NCI-H1048 (cell line): ENCODE results near the gene KCTD10.
"Not testable (repeated sequence)": the region's sequence is repeated elsewhere in the genome, so short reads cannot be mapped to it uniquely, and the experiment has no call there.

ENCODE experiments used
- DNase-seq: peaks from one replicate; lab custom pipeline; 2025; lab: John Stamatoyannopoulos, UW

KCTD10 gene

DNA sequence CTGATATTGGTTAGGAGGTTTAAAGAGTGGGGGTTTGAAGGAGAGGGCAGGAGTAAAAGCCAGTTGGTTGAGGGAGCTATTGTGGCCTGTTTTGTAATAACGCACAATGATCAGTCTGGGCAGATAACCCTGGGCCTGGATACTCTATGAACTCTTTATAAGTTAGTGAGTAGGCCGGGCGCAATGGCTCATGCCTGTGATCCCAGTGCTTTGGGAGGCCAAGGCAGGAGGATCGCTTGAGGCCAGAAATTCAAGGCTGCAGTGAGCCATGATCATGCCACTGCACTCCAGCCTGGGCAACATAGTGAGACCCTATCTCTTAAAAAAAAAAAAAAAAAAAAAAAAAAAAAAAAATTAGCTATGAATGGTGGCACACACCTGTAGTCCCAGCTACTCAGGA, 71.0 kb downstream of the KCTD10 start:
- not testable (repeated sequence) for DNase-seq

DNA sequence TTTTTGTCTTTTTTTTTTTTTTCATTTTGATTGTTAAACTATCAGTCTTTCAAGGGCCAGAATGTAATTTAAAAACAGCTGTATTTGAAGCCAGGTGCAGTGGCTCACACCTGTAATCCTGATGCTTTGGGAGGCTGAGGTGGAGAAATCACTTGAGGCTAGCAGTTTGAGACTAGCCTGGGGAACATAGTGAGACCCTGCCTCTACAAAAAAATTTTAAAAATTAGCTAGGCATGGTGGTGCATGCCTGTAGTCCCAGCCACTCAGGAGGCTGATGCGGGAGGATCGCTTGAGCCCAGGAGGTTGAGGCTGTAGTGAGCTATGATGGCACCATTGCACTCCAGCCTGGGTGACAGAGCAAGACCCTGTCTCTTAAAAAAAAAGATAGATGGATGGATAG, 72.3 kb downstream of the KCTD10 start:
- DNase-seq, result not testable (repeated sequence)
